WTC11 (cell line): ENCODE measurements around the gene ABCB11. TPM values are rescaled to one million over a fixed set of nuclear protein-coding genes. Genes with fewer than 3 reads are reported as not detected.

Experiments
- ATAC-seq: fragments of 200-7000 bp; cut with Tn5 transposase; 2 replicates; pipeline ENCODE4 v1.10.0; 2021; ENCODE audit warnings: mild to moderate bottlenecking, moderate library complexity
- CTCF ChIA-PET: fragments of 300-600 bp; sonication (Branson Sonifier 250); formaldehyde crosslinking; loops from one replicate; lab custom pipeline; 2021; ENCODE audit warnings: antibody characterized with exemption; lab: Charles Lee
- POLR2A ChIA-PET: fragments of 350-600 bp; sonication (Branson Sonifier 250); formaldehyde crosslinking; loops from one replicate; lab custom pipeline; 2021; ENCODE audit warnings: antibody characterized with exemption; lab: Charles Lee
- DNase-seq: peaks from one replicate; pipeline ENCODE4 v3.0.0; 2021; ENCODE audit warnings: low spot score
- H3K27ac Mint-ChIP-seq: 2 replicates; pipeline ENCODE4 v1.8.0; 2021; ENCODE audit warnings: mixed read lengths
- H3K27me3 Mint-ChIP-seq: 2 replicates; pipeline ENCODE4 v1.8.0; 2021; ENCODE audit warnings: low read depth, mild to moderate bottlenecking, moderate library complexity, mixed read lengths
- H3K36me3 Mint-ChIP-seq: 2 replicates; pipeline ENCODE4 v1.8.0; 2021; ENCODE audit warnings: mixed read lengths
- H3K4me1 Mint-ChIP-seq: 2 replicates; pipeline ENCODE4 v1.8.0; 2022; ENCODE audit warnings: mixed read lengths
- H3K4me3 Mint-ChIP-seq: 2 replicates; pipeline ENCODE4 v1.8.0; 2021; ENCODE audit warnings: mild to moderate bottlenecking, moderate library complexity, mixed read lengths
- H3K9me3 Mint-ChIP-seq: 2 replicates; pipeline ENCODE4 v1.8.0; 2021; ENCODE audit warnings: mixed read lengths
- AR ChIP-seq: fragments of 250-450 bp; sonication (Bioruptor Pico); IDR thresholded peaks from 2 replicates; pipeline ENCODE4 v1.9.0; 2021; ENCODE audit warnings: mild to moderate bottlenecking
- ARID4B ChIP-seq: sonication (generic); formaldehyde crosslinking; IDR thresholded peaks from 2 replicates; pipeline ENCODE4 v1.8.0; 2023; ENCODE audit warnings: missing genetic modification reagents, mild to moderate bottlenecking, borderline replicate concordance
- FOXK1 ChIP-seq: sonication (generic); formaldehyde crosslinking; IDR thresholded peaks from 2 replicates; pipeline ENCODE4 v1.8.0; 2022; ENCODE audit warnings: mild to moderate bottlenecking, moderate library complexity, missing genetic modification reagents
- NFATC4 ChIP-seq: fragments of 250-450 bp; sonication (Bioruptor Pico); IDR thresholded peaks from 2 replicates; pipeline ENCODE4 v1.9.0; 2021; ENCODE audit warnings: mild to moderate bottlenecking
- SMAD4 ChIP-seq: sonication (generic); formaldehyde crosslinking; IDR thresholded peaks from 2 replicates; pipeline ENCODE4 v1.8.0; 2022; ENCODE audit warnings: mild to moderate bottlenecking, missing genetic modification reagents
- SP1 ChIP-seq: sonication (generic); formaldehyde crosslinking; conservative IDR thresholded peaks from 2 replicates; pipeline ENCODE4 v1.8.1; 2022; ENCODE audit warnings: missing genetic modification reagents
- ZBTB43 ChIP-seq: sonication (generic); formaldehyde crosslinking; IDR thresholded peaks from 2 replicates; pipeline ENCODE4 v1.8.1; 2023; ENCODE audit warnings: mild to moderate bottlenecking, missing genetic modification reagents
- ZNF232 ChIP-seq: sonication (generic); formaldehyde crosslinking; IDR thresholded peaks from 2 replicates; pipeline ENCODE4 v1.8.0; 2022; ENCODE audit warnings: mild to moderate bottlenecking, missing genetic modification reagents
- ZNF416 ChIP-seq: fragments of 250-450 bp; sonication (Bioruptor Pico); IDR thresholded peaks from 2 replicates; pipeline ENCODE4 v1.9.0; 2021; ENCODE audit warnings: mild to moderate bottlenecking, inconsistent platforms
- ZNF423 ChIP-seq: fragments of 250-450 bp; sonication (Bioruptor Pico); IDR thresholded peaks from 2 replicates; pipeline ENCODE4 v2.1.2; 2022; ENCODE audit warnings: mild to moderate bottlenecking, moderate library complexity
- ZNF425 ChIP-seq: fragments of 250-450 bp; sonication (Bioruptor Pico); conservative IDR thresholded peaks from 2 replicates; pipeline ENCODE4 v1.9.0; 2021; ENCODE audit warnings: mild to moderate bottlenecking
- total RNA-seq: library from RNA; stranded (reverse); gene quantifications from 3 replicates; pipeline ENCODE4 v1.2.3, GENCODE V29; 2021
- TF ChIP-seq, protein P1 (sequence below): sonication (generic); formaldehyde crosslinking; IDR thresholded peaks from 2 replicates; pipeline ENCODE4 v1.8.0; 2022; ENCODE audit warnings: mild to moderate bottlenecking, missing genetic modification reagents
- TF ChIP-seq, protein P2 (sequence below): fragments of 250-450 bp; sonication (Bioruptor Pico); IDR thresholded peaks from 2 replicates; pipeline ENCODE4 v2.1.2; 2022; ENCODE audit warnings: mild to moderate bottlenecking, moderate library complexity

ABCB11 gene
- total RNA-seq, 1 experiment from 2014 or later: 0.77 TPM

GRCh38 chr2:168912901-168913369 is 118.2 kb downstream of the ABCB11 start:
- peaks cover 12% of the 10 kb centered on the region; the same call in 1 of the 2 replicates for H3K27me3 Mint-ChIP-seq

DNA sequence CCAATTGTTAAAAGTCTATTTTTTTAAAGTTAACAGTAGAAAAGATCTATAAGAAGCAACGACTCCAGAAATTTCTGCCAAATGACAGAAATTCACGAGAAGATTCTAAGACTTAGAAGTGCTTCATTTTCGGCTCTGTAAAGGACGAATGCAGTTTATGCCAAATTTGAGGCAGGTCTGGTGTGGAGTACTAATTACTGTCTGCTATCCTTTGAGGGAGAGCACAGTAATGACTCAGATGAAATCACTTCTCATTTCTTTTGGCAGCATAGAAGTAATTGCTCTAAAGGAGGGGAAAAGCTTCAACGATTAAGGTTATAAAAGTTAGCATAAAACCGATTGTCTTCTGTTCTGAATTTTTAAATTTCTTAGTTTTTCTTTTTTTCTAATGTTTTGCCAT is 118.7 kb downstream of the ABCB11 start:
- H3K36me3 Mint-ChIP-seq: peaks cover 13% of the 10 kb centered on the region
- ChIA-PET CTCF (interaction anchor here (0.6 to 0.7 kb wide), 2 partner anchors 9 to 576 kb away, joined by 3 read pairs; no protein-coding TSS in a partner anchor), POLR2A (interaction anchor here (1.5 kb wide), 1 partner anchor 16 kb away, joined by 3 read pairs; no protein-coding TSS in a partner anchor)
- TF ChIP-seq AR (CRISPR knock-in tag): no peak
- no peak for TF ChIP-seq SP1 (CRISPR knock-in tag)
- H3K9me3 Mint-ChIP-seq: peaks cover 19% of the 10 kb centered on the region
- peak overlapping the region; percentile 53 for H3K4me3 Mint-ChIP-seq
- peak overlapping the region; percentile 72; the same call in 1 of the 2 replicates for H3K27ac Mint-ChIP-seq
- no peak for DNase-seq
- peaks cover 62% of the 10 kb centered on the region for H3K4me1 Mint-ChIP-seq
- peaks cover 12% of the 10 kb centered on the region; the same call in 1 of the 2 replicates for H3K27me3 Mint-ChIP-seq
- ATAC-seq: no peak

More at GRCh38 chr2:168912901-168913369, 118.2 kb downstream of the ABCB11 start:
- Mint-ChIP-seq H3K4me1 (peaks cover 57% of the 10 kb centered on the region), H3K4me3 (peak overlapping the region; percentile 53), H3K36me3 (peaks cover 13% of the 10 kb centered on the region), H3K9me3 (peaks cover 19% of the 10 kb centered on the region), H3K27ac (peak overlapping the region; percentile 72; the same call in 1 of the 2 replicates)
- peak; percentile 44 for DNase-seq
- POLR2A ChIA-PET: interaction anchor here (1.5 kb wide), 1 partner anchor 16 kb away, joined by 3 read pairs; no protein-coding TSS in a partner anchor
- ATAC-seq: peak; percentile 63
- no peak for TF ChIP-seq ARID4B
- no peak for TF ChIP-seq ZNF232
- TF ChIP-seq, protein P1, sequence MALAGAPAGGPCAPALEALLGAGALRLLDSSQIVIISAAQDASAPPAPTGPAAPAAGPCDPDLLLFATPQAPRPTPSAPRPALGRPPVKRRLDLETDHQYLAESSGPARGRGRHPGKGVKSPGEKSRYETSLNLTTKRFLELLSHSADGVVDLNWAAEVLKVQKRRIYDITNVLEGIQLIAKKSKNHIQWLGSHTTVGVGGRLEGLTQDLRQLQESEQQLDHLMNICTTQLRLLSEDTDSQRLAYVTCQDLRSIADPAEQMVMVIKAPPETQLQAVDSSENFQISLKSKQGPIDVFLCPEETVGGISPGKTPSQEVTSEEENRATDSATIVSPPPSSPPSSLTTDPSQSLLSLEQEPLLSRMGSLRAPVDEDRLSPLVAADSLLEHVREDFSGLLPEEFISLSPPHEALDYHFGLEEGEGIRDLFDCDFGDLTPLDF (CRISPR knock-in tag): no peak
- TF ChIP-seq ZNF416 (CRISPR knock-in tag): no peak
- TF ChIP-seq ZNF423 (CRISPR knock-in tag): 0 out of 2 replicates have a peak, but pooled peaks have one; percentile 19
- no peak for TF ChIP-seq ZBTB43 (CRISPR knock-in tag)
- CTCF ChIA-PET: interaction anchor here (0.7 kb wide), 1 partner anchor 576 kb away, joined by 3 read pairs; no protein-coding TSS in a partner anchor

DNA sequence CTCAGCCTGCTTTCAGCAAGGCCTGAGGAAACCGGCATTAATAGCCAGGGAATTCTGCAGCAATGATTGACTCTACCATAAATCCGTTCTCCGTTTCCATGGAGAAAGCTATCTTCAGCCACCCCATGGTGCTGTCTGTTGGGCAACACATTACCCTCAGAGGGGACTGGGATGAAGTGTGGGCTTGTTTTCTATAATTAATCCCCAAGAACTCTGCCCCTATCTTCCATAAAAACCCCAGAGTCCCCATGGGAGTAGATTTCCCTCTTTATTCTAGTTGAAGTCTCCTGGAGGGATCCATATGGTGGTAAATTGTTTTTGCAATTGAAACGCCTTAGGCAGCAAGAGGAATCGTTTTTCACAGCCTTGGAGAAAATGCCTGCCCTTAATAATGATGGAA is 120.8 kb downstream of the ABCB11 start:
- no peak for DNase-seq
- Mint-ChIP-seq H3K27me3 (peaks cover 12% of the 10 kb centered on the region; the same call in 1 of the 2 replicates), H3K36me3 (peaks cover 2% of the 10 kb centered on the region), H3K27ac (no peak overlapping the region; the same call in 1 of the 2 replicates), H3K4me1 (peaks cover 73% of the 10 kb centered on the region), H3K9me3 (peaks cover 6% of the 10 kb centered on the region), H3K4me3 (no peak overlapping the region)
- no peak for ATAC-seq
- POLR2A ChIA-PET: interaction anchor here (0.6 kb wide), 1 partner anchor 954 kb away, joined by 6 read pairs; no protein-coding TSS in a partner anchor
- CTCF ChIA-PET: no interaction called here
- no peak for TF ChIP-seq FOXK1 (CRISPR knock-in tag)
- no peak for TF ChIP-seq AR (CRISPR knock-in tag)
- TF ChIP-seq SP1 (CRISPR knock-in tag): no peak
- TF ChIP-seq NFATC4 (CRISPR knock-in tag): no peak
- no peak for TF ChIP-seq ZNF425 (CRISPR knock-in tag)
- no peak for TF ChIP-seq SMAD4 (CRISPR knock-in tag)
- TF ChIP-seq, protein P2, sequence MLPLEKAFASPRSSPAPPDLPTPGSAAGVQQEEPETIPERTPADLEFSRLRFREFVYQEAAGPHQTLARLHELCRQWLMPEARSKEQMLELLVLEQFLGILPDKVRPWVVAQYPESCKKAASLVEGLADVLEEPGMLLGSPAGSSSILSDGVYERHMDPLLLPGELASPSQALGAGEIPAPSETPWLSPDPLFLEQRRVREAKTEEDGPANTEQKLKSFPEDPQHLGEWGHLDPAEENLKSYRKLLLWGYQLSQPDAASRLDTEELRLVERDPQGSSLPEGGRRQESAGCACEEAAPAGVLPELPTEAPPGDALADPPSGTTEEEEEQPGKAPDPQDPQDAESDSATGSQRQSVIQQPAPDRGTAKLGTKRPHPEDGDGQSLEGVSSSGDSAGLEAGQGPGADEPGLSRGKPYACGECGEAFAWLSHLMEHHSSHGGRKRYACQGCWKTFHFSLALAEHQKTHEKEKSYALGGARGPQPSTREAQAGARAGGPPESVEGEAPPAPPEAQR (CRISPR knock-in tag): no peak
